ENCODE data around the gene AMN.

AMN gene

DNA sequence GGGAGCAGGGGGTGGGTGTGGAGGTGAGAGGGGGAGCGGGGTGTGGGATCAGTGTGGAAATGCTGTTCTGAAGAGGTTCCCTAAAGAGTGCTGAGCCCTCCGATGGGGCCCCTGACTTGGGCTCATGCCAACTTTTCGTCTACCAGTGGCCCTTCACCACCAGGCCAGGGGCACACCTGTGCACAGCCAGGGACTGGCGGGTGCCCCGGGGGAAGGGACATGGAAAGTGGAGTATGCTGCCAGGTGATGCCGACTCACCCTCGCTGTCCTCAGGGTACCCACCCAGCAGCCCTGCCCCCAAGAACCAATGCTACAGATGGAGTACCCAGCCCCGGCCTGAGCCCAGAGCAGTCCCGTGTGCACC is 26.2 kb downstream of the AMN start:
- DNase-seq = peak in 1 of 2 experiments; percentile 25

DNA sequence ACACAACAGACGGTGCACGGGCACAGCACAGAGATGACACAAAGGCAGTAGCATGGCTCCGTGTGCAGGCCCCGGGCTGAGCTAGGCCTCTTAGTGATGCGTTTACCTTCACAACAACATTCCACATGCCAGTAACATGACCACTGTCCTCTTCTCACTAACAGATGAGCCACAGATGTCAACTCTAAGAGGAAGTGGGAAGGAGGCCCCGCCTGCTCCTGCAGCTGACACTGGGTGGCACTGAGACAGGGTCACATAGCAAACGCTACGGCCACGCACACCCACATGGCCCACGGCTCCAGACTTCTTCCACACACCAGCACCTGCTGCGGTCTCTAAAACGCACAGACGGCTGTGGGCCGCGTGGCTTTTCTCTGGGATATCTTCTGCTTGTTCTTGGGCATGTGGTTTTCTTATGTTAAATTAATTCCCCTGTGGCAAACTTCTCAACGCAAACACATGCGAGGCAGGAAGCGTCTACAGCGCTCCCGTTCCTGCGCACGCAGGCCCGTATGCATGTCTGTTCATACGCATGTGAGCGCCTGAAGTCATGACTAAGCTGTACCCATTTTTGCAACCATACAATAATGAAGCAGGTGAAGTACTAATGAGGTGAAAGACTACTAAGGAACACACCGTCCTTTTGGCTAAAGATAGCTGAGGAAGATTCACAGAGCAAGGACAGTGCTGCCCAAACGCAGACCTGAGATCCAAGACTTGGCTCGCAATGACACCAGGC is 26.8 kb downstream of the AMN start:
- peak in 1 of 2 experiments; percentile 25 for DNase-seq

DNA sequence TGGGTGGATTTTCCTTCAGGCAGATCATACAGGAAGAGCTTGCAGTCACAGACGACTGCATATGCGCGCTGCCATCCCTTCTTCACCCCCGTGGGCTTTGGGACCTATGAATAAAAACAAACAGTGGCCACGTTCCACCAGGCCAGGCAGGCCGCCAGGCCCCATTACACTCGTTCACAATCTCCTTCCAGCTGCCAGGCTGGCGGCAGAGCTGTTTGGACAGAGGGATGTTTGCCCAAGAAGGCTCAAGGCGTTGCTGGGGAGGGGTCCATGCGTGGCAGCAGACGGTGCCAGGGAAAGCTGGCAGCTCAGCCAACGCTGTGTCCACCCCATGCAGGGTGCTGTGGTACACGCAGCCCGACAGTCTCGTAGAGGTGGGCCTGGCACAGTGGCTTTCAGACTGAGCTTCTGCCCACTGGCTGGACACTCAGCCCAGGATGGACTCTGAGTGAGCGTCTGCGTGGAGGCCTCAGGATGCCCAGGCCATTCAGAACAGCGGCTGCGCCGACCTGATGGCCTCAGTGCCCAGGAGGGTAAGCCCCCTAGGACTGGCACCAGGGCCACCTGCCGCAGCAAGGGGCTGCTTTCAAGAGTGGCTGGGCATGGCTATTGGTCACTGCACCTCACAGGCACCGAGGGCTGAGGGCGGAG is 27.5 kb downstream of the AMN start:
- peak; percentile 87 to 92 for DNase-seq

DNA sequence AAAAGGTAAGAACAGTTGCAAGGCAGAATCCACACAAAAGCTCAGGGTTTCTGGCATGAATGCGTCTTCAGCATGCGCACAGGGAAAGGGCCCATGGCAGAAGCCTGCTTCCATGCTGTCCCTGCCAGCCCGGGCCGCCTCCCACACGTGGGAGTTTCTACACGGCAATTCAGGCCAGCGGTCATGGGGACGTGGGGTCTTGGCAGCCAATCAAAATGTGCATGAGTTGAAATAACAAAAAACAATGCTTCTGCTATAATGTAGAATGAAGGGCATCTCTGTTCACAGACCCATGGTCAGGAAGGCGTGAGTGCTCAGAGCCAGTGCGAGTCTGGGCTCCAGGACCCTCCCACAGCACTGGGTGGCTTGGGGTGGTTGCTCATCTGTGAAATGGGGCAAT is 28.6 kb downstream of the AMN start:
- no peak for DNase-seq

DNA sequence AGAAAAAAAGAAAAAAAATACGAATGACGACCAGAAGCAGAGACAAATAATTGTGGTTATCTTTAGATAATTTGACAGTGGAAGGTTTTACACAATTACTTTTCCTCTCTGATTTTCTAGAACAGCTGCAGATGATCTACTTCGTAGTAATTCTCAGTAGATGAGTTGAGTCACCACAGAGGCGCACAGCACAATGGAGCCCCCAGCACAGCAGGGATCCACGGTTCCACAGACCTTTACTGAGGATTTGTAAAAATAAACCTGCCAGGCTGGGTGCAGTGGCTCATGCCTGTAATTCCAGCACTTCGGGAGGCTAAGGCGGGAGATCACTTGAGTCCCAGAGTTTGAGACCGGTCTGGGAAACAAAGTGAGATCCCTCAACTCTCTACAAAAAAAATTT is 29.3 kb downstream of the AMN start:
- no peak for DNase-seq

DNA sequence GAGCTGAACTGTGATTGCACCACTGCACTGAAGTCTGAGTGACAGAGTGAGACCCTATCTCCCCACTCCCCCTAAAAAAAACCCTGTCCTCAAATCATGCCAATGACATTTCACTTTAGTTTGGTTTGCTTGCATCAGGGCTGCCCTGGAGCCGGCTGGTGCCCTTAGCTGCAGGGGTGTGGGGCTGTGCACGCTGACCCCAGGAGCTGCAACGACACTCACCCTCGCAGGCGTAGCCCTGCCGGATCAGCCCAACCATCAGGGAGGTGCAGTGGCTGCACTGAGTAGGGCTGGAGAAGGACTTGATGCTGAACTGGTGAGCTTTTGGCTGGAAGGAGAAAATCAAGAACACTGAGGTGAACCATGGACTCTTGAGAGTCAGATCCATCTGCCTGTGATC is 29.8 kb downstream of the AMN start:
- no peak for DNase-seq

DNA sequence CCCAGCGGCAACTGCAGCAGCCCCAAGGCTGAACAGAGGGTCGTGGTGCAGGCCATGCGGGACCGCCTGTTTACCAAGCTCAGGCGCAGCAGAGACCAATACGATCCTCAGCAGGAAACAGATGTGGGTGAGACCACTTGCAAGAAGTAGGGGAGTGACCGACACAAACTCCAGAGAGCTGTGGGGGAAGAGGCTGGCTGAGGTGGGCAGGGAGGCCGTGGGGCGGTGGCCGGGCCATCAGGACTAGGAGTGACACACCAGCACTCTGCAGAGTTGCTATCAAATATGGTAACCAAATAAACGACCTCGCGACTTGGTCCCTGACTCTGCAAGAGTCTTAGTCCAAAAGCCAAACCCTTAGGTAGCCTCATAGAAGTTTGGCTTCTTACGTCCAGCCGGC is 30.6 kb downstream of the AMN start:
- DNase-seq = no peak

DNA sequence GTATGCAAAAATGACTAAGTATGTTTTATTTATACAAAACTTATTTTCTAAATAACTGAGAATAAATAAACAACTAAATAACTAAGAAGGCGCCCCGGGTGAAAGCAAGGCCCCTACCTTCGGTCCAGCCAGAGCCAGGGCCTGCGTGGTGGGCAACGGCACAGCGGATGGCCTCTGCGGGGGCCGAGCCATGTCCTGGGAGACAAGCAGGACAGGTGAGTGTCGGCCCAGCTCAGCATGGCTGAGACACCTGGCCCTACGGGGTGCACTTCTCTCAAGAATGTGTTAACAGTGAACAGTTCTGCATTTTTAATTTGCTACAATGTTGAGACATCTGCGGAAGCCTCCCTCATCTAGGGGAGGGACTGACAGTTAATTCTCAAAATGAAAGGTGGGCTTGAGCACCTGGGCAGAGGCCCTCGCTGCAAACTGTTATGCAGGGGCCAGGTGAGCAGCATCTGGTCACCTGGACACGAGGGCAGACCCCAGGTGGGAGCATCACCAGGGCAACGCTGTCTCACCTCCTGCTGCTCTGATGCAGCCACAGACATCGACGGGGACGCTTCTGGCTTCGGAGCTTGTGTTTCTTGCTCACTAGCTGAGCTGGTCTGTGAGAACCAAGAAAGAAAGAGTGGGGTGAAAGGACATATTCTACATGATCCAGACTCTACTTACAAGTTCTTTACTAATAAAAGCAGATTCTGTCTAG is 31.8 kb downstream of the AMN start:
- no peak for DNase-seq

DNA sequence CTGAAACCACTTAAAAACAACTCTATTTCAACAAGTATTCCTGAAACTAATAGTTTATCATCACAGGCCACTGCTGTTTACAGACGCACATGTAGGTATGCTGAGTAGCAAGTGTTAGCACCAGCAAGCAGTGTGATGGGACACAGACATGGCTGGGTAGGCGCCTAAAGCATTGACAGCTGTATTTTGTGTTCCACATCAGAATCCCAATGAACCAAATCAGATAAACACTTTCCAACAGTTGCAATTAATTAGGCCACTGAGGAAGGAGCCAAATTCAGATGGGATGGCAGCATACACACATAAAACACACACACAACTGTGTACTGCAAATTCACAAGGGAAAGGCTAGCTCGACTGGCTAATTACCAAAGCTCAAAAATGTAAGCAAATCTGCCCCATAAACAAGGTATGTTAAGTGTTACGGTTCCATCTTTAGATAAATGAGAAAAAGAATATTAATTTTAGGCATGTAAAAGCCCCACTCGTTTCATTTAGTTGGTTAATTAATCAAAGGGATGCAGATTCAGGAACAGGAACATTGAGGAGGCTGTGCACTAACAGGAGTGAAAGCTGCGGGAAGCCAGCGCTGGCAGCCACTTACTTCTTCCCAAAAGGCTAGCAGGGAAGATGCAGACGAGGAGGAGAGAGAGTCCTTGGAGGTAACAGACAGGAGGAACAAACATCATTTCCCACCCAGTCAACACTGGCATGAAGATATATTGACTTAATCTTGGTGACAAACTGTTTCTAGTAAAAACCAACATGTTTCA is 33.4 kb downstream of the AMN start:
- no peak for DNase-seq

DNA sequence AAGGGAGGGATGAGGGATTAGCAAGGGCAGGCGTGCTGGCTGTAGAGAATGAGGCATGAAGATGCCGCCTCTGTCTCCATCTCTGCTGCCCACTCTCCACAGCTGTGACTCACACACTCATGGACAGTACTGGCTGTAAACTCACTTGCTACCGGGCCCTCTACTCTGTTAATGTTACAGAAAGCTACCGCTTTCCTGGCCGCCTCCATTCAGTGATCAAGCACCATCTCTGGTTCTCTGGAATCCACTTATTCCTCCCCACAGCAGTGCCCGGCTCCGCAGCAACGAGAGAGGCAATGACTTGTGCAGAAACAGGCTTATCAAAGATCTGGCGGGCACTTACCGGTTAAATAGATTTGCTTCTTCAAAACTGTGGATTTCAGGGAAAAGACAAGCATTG is 34.8 kb downstream of the AMN start:
- DNase-seq = no peak

DNA sequence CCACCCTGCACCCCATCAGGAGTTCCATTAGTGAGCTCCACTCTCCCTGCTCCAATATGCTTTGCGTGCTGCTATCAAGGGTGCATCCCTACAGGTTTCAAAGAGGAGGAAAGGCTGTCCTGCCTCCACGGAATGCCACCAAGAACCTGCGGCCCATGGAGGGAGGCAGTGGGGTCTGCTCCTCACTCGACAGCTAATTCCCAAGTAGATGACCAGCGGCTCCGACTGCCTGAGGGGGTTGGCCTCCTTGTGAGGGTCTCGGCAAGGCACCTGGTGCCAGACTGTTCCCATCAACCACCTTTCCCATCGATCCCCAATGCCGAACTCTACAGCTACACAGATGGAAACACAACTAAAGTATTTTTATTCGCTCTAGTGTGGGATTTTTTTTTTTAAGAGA is 36.0 kb downstream of the AMN start:
- DNase-seq = no peak

DNA sequence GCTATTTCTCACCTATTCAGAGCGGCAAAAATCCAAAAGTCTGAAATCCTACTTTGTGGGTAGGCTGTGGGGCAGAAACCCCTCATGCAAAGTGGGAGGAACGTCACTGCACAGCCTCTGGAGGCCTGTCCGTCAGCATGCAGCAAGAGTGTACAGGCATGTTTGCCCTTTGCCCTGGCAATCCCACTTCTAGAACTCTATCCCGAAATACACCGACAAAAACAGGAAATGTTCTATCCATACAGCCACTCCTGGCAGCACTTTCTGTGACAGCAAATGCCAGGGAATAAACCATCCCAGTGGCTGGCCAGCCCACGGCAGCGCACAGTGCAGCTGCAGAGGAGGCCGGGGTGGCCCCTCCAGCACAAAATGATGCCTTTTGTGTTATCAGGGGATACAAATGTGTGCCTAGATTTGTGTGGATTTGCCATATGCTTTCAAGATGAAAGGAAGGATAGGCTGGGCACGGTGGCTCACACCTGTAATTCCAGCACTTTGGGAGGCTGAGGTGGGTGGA is 39.7 kb downstream of the AMN start:
- no peak for DNase-seq

DNA sequence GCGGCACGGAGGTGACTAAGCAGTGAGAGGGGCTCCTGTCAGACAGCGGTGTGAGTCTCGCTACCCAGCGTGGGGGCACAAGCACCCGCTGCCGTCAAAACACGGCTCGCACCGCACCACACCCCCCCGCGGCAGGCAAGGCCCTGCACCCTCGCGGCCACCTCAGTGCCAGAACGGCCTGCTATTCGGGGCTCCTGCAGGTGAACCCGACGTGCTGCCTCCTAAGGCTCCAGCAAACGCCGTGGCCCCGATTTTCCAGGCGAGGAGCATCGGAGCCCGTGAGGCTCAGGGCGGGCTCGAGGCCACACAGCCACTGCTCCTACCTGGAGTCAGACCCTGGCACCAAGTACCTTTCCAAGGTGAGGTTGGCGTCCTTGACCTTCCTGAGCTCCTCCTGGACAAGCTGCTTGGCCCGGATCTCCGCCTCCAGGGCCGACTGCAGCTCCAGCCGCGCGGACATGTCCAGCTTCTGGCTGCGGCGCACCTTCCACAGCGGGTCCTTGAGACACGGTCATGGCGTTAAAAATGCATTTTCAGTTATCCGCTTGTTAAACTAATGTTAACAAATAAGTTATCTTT is 41.8 kb downstream of the AMN start:
- no peak for DNase-seq

DNA sequence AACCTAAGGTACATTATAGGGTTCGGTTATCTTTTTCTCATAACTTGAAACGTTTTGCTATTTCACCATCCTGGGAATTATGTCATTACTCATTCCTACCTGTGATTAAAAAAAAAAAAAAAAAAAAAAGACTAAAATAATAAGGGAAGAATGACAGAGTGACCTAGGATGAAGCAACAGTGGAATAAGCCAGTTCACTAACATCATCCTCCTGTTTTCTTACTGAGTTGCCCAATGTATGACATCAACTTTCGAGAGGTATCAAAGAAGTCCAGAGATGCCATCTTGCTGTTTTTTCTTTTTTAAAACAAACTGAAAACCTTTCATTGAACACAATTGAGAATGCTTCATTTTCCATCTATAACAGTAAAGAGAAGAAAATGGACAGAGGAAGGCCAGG is 42.8 kb downstream of the AMN start:
- DNase-seq = no peak

DNA sequence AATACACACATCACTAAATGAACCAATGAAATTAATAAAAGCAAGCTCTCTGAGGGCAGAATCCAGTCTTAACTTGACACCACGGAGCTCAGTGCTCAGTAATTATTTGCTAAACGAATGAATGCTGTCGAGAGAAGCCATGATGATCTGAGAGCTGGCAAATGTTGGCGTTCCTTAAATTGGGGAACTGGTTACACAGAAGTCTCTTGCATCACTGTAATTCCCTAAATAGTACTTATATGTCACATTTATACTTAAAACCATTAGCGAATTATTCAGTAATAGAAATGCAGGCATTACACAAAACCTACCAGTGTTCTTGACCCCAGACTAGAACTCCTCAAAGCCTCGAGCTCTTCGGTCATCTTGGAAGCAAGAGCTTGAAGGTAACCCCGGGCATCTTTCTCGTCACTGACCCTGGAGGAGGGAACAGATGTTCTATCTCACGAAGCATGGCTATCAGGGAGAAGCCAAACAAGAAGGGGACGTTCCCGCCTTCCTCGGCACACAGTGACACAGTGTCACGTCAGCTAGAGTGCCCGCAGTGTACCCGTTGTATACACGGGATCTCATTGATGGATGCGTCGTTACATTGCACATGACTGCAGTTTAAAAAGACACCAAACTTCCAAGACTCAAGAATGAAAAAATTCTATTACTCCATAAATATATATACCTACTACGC is 43.6 kb downstream of the AMN start:
- no peak for DNase-seq

DNA sequence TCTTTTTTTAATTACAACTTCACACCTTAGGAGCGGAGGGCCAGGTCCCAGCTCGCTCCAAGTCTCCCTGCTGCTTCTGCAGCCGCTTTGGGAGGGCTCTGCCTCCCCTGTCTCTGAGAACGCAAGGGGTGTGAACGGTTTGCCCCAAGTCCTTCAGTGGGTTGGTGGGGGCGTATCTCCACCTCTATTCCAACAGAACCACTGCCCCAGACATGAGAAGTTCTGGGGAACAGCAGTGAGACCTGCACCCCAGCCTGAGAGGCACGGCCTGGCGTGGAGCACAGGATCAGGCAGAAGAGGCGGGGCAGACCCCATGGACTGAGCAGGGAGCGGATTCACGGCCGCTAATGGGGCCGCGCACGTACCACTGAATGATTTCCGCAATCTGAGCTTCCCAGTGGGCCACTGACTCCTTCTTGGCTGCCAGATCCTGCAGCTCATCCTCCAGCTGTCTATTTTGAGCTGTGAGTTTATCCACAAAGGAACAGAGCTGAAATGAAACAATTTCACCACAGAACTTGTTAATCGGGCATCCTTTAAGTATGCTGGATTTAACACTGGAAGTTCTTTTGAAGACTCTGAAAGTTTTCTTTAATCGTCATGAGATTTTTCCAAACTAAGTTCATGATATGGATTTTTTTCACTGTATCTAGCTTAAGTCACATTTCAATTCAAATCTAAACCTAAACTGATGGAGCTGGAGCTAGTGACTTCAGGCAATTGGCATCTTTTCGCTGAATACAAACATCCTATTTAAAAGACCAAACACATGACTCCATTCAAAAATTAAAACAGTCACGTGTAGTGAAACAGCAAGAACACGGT is 44.4 kb downstream of the AMN start:
- no peak for DNase-seq

DNA sequence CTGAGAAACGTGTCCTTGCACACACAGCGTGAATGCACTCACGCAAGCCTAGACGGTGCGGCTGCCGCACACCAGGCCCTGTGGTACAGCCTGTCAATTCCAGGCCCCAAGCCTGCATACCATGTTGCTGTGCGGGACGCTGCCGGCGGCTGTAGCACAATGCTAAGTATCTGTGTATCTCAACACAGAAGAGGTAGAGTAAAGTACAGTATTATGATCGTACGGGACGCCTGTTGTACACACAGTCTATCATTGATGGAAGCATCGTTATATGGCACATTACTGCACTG is 45.0 kb downstream of the AMN start:
- no peak for DNase-seq

DNA sequence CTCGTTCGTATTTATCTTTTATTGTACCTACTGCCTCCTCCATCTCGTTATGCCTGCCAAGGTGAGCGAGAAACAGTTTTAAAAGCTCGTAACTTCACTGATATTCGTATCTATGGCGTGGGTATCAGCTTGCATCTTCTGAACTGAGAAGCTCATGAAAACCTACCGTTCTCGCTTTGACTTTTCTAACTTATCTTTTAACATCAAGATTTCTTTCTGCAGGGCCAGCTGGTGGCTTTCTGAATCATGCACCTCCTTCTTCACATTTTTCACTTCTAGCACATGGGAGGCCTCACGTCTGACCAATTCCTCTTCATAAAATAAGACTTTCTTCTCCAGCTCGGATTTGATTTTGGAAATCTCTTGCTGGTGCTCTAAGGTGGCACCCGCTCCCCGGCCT is 45.8 kb downstream of the AMN start:
- no peak for DNase-seq

DNA sequence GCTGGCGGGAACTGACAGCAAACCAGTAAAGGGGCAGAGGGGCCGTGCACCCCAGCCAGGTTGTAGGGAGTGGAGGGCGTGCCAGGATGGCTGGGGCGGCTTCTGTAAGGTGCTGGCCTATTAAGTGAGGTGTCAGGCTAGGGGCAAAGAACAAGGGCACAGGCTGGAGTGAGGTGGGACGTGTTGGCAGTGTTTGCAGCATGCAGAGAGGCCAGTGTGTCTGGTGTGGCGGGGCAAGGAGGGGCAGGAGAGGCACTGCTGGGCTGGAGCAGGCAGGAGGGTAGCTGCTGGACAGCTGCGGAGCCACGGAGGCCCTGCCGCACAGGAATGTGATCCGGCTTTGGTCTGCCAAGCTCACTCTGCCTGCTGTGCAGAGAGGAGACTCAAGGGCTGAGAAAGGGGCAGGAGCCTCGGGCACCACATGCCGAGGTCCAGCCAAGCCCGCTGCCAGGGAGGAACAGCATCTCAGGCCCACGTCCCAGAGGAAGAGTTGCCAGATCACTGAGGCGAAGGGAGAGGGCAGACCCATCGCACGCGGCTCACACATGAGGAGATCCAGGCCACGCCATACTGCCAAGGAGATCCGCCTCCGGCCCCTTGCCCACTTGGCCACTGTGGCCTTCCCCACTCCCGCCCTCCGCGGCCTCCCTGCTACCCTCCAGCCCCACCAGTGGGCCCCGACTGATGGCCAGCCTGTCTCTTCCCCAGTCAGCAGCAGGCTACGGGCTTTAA is 46.8 kb downstream of the AMN start:
- no peak for DNase-seq

DNA sequence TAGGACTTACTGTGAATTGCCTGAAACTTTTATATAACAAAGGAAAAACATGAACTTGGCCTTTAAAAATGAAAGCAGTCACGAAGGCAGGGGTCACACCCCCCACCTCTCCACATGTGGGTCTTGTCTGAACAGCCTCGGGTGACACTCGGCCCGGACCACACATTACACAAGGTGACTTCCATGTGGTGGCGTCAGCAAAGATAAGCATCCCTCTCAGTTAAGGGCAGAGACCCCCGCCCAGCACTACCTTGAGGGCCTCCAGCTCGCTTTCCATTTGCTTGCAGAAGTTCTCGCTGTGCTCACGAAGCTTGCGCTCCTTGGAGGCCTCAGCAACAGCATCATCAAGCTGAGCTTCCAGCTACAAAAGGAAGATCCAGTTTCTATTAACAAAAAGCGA is 47.4 kb downstream of the AMN start:
- DNase-seq = no peak

DNA sequence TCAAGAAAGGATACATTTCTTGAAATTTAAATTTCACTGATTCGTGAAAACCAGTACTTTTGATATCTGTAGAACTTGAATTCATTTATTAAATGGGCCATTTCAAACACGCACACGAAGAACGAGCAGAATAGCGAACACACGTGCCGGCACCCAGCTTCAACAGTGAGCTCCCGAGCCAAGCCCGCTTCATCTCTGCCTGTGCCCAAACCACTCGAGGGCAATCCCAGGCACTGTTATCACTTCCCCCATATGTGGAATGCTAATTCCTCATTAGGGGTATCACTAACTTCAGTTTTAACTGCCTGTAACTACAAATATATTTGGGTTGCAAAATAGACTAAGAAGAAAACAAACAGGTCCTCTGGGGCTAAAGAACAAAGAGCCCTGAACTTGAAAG is 48.0 kb downstream of the AMN start:
- no peak for DNase-seq

All from NCI-H2081 (cell line).